A172 (cell line): ENCODE measurements around the gene MMP12. TPM values are rescaled to one million over a fixed set of nuclear protein-coding genes. Genes with fewer than 3 reads are reported as not detected.

Experiments used
- total RNA-seq: library from RNA; depleted of rRNA; stranded (reverse); fragments of >200 nt; shearing (Covaris generic); gene quantifications from 2 replicates; pipeline ENCODE4 v1.2.3, GENCODE V29; 2014; rRNA removed

MMP12 gene
- total RNA-seq, 1 experiment from 2014 or later = 0.10 TPM

Other genes starting within 250 kb of the MMP12 start
- 0.07 TPM in 1 of 2 replicates, not detected in the other for gene MMP20, start 249.7 kb downstream of the MMP12 start, total RNA-seq
- not detected in 2 replicates for gene MMP27, start 169.2 kb downstream of the MMP12 start, total RNA-seq
- gene MMP8, start 150.0 kb downstream of the MMP12 start, total RNA-seq = not detected in 2 replicates
- 2.5 and 6.4 TPM in 2 replicates for gene MMP10, start 94.4 kb downstream of the MMP12 start, total RNA-seq
- 12.9 and 19.7 TPM in 2 replicates for gene MMP1, start 76.8 kb downstream of the MMP12 start, total RNA-seq
- gene MMP3, start 31.4 kb downstream of the MMP12 start, total RNA-seq = 8.6 and 20.0 TPM in 2 replicates
- gene MMP13, start 80.8 kb upstream of the MMP12 start, total RNA-seq = 2.3 and 4.2 TPM in 2 replicates
- gene DCUN1D5, start 217.2 kb upstream of the MMP12 start, total RNA-seq = 75.1 and 97.4 TPM in 2 replicates
- 7.7 and 8.0 TPM in 2 replicates for gene DYNC2H1, start 234.4 kb upstream of the MMP12 start, total RNA-seq